Measurements from ENCODE around the gene HSBP1L1.

- TF ChIP-seq POLR2A (IDR thresholded peaks at IDR 0.05) (no peak), CTCF (IDR thresholded peaks at IDR 0.05) (no peak)
Measured at GRCh38 chr18:79955302-79956075, 9.0 kb upstream of the HSBP1L1 start.
